Jurkat, Clone E6-1 (cell line): ENCODE results near the gene CDH6.

Experiments
- DNase-seq: peaks from one replicate; pipeline ENCODE4 v3.0.0-alpha.2; 2011; ENCODE audit warnings: low read depth, low spot score
- H3K4me3 ChIP-seq: 2 replicates; pipeline ENCODE4 v1.5.1; 2011; ENCODE audit warnings: mild to moderate bottlenecking, low read length, control low read depth, moderate library complexity

The CDH6 gene

GRCh38 chr5:31236339-31236738, 42.9 kb downstream of the CDH6 start:
- no peak for DNase-seq
- H3K4me3 ChIP-seq = no peak overlapping the region

DNA sequence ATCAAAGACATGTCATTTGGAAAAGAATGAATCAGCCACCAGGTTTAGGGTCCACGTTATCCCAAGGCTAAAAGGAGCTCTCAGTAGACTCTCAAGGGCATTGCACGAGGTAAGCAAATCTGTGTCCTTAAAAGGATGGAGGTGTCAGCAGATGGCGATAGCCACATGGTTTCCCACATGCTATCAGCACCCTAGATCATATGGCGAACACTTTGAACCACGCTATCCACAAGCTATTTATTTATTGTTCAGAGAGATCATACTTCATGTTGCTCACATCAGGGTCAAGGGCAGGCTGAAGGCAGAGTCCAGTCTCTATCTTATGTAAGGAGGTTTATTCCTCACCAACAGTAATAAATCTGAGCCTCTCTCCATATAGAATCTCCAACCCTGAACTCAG, 43.7 kb downstream of the CDH6 start:
- DNase-seq = no peak
- no peak overlapping the region for H3K4me3 ChIP-seq

DNA sequence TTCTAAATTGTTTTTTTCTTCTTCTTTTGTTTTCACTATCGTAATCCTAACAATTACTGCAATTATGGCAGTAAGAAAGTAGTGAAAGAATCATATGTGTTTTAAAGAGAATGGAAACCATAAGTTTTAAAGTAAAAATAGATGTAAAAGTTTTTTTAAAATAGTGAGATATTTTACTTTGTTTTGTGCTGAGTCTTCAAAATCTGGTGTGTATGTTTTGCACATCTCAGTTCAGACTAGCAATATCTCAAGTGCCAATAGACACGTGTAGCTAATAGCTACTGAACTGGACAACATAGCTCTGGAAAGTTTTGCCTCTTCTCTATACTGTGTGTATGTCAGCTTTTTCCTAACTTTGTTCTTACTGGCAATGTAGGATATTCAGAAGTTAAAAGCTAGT, 45.0 kb downstream of the CDH6 start:
- no peak for DNase-seq
- no peak overlapping the region for H3K4me3 ChIP-seq

- DNase-seq = no peak
- no peak overlapping the region for H3K4me3 ChIP-seq
These were observed 51.4 kb downstream of the CDH6 start for GRCh38 chr5:31244921-31245320.

GRCh38 chr5:31247381-31247780, 53.9 kb downstream of the CDH6 start:
- no peak overlapping the region for H3K4me3 ChIP-seq
- no peak for DNase-seq

GRCh38 chr5:31250201-31250600, 56.7 kb downstream of the CDH6 start:
- no peak for DNase-seq
- no peak overlapping the region for H3K4me3 ChIP-seq

DNA sequence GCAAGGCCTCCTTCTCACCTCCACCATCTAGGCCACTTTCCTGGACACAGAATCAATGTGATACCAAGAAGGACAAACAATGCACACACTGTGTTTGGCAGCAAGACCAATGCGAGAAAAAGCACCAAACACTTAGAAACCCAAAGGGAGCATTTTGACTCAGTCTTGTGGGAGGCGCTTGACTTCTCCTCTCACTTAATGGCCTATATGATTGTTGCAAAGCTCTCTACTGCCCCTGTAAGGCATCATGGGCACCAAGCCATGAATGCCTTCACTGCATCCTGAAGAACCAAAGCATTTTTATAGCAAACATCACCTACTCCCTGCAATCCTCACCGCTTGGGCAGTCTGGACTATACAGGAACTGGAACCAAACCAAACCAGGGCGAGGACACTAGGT, 57.5 kb downstream of the CDH6 start:
- DNase-seq = no peak
- H3K4me3 ChIP-seq = no peak overlapping the region

- no peak overlapping the region for H3K4me3 ChIP-seq
- DNase-seq = no peak
These were observed 61.6 kb downstream of the CDH6 start for GRCh38 chr5:31255041-31255440.

DNA sequence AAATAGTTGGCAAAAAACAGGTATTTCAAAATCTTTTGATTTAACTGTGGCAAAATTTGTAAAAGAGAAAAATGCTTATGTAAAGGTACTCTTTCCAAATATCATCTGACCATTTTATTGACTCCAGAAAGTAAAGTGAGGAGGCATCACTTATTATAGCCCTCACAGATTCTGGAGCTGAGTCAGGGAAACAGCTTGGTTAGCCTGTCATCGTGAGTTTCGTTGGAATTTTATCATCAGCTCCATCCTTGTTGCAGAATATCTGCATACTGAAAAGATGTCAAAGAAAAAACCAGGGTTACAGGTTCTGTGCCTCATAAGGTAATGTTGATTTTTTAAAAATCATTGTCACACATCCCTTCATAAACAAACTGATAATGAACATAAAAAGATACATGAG, 74.8 kb downstream of the CDH6 start:
- no peak overlapping the region for H3K4me3 ChIP-seq
- no peak for DNase-seq

GRCh38 chr5:31268686-31269085, 75.2 kb downstream of the CDH6 start:
- H3K4me3 ChIP-seq = no peak overlapping the region
- no peak for DNase-seq

- no peak overlapping the region for H3K4me3 ChIP-seq
These were observed 75.8 kb downstream of the CDH6 start for GRCh38 chr5:31269259-31269658.

GRCh38 chr5:31270396-31270795, 76.9 kb downstream of the CDH6 start:
- no peak overlapping the region for H3K4me3 ChIP-seq
- DNase-seq = peak; percentile 28

More at GRCh38 chr5:31269259-31269658, 75.8 kb downstream of the CDH6 start:
- no peak for DNase-seq

DNA sequence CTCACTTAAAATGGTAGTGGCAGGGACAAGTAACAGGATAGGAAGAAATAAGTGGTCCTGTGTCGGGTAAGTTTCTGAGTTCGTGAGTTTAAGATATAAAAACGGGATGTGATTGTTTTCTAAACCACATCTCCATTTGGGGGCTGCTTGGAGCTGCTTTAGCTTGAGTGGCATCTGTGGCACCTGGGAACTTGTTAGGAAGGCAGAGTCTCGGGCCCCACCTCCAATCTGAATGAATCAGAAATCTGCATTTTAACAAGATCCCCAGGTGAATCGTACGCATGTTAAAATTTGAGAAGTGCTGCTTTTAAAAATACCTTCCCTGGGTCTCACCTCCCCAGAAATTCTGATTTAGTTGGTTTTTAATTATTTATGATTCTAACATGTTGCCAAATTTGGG, 78.1 kb downstream of the CDH6 start:
- no peak for DNase-seq
- no peak overlapping the region for H3K4me3 ChIP-seq

DNA sequence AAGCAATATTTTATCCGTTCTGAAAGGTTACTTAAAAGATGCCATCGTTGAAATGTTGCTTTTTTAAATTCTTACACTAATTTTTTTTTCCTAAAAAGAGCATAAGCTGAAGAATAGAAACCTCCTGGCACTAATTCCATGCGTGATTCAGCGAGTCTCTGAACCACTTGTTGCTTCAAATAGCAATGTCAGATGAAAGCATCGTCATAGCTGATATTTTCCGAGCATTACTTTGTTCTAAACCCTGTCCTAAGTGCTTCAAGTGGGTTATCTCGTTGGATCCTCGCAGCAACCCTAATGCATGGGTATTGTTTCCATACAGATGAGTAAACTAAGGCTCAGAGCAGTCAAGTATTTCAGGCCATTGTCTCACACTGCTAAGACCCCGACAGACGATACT, 79.7 kb downstream of the CDH6 start:
- DNase-seq = no peak
- H3K4me3 ChIP-seq = no peak overlapping the region

DNA sequence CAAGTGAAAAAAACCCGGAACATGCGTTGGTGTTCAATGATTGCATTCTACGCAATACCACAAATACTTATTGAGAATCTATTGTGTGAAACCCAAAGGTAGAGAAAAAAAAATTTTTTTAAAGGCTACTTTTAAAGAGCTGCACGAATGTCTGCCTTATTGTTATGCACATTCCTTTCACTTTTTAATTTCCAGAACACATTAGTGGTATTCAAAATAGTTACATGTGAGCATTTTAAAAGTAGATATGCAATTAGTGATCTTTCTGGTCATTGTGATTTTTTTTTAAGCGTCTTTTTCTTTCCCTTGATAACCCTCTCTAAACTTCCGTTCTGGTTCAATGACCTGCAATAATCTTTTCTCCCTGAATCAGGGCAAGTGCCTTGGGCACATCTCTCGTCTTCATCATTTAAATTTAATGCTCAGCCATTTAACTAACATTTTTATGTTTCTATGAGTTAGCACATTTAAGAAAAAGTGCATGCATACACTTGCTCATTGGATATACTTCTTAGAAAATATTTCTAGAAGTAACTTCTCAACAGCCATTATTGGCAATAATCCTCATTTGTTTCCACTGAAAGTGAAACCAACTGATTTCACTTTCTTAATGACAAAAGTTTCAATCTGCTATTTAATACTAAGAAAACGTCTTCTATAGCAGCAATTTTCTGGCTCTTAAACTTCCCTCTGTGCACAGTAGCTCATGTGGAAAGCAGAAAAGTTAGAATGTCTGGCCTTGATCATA, 80.3 kb downstream of the CDH6 start:
- no peak overlapping the region for H3K4me3 ChIP-seq

GRCh38 chr5:31280210-31280609, 86.7 kb downstream of the CDH6 start:
- no peak overlapping the region for H3K4me3 ChIP-seq
- DNase-seq = no peak

More for the DNA sequence above, 80.3 kb downstream of the CDH6 start:
- DNase-seq = no peak

GRCh38 chr5:31283326-31283725, 89.8 kb downstream of the CDH6 start:
- no peak overlapping the region for H3K4me3 ChIP-seq
- no peak for DNase-seq

DNA sequence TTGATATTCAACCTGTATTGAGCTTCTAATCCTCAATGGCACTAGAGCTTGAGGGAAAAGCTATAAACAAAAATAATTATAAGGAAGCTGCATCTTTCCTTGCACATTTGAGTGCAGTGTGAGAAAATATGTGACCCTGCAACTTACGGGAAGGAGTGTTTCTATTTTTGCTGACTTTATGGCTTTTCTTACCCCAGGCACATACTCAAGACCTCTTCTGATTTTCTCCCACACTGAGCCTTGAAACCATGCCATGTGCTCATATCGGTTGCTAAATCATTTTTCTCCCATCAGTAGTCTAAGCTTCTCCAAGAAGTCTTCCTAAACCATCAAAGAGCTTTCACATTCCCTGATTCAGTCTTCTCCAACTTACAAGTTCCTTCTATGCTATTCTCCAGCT, 91.5 kb downstream of the CDH6 start:
- DNase-seq = no peak
- no peak overlapping the region for H3K4me3 ChIP-seq

- H3K4me3 ChIP-seq = no peak overlapping the region
- no peak for DNase-seq
These were observed 94.5 kb downstream of the CDH6 start for GRCh38 chr5:31287985-31288384.

GRCh38 chr5:31289429-31289828, 95.9 kb downstream of the CDH6 start:
- DNase-seq = no peak
- no peak overlapping the region for H3K4me3 ChIP-seq

DNA sequence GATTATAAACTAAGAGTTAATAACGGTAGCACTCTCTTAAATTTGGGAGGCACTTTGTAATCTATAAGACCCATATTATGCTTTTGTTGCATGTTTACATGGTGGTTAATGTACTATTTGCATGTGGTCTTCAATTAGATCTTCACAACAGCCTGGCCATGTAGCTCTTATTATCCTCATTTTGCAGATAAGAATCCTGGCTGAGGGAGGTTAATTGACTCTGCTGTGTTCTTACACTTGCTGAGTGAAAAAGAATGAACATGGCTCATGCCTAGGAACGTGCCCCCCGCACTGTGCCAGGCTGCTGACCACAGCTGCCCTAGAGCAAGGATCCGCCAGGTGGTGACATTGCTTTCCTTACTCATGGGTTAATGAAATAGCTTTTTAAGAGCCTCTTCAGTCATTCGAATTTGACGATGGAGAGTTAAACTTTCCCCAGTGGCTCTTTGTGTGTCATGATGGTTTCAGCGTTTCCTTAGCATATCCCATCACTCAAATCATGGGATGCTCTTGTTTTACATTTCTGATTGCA, 97.9 kb downstream of the CDH6 start:
- no peak for DNase-seq
- no peak overlapping the region for H3K4me3 ChIP-seq
